Left ventricle myocardium inferior (tissue), 1 donor: Measurements from ENCODE around the gene PRORP. TPM values are rescaled to one million over a fixed set of nuclear protein-coding genes. Genes with fewer than 3 reads are reported as not detected.

Experiments
- DNase-seq: peaks from one replicate; pipeline ENCODE4 v3.0.0-alpha.2; 2020
- H3K27ac ChIP-seq: fragments of 200-600 bp; replicated peaks from 2 replicates; pipeline ENCODE4 v1.8.0; 2021
- H3K27me3 ChIP-seq: fragments of 200-600 bp; 2 replicates; pipeline ENCODE4 v1.8.0; 2021; ENCODE audit warnings: low read depth
- H3K36me3 ChIP-seq: fragments of 200-600 bp; 2 replicates; pipeline ENCODE4 v1.8.0; 2021
- H3K4me1 ChIP-seq: fragments of 200-600 bp; 2 replicates; pipeline ENCODE4 v1.8.0; 2021
- H3K4me3 ChIP-seq: fragments of 200-600 bp; 2 replicates; pipeline ENCODE4 v1.8.0; 2021; ENCODE audit warnings: mild to moderate bottlenecking, moderate library complexity
- H3K9me3 ChIP-seq: fragments of 200-600 bp; replicated peaks from 2 replicates; pipeline ENCODE4 v1.8.0; 2021
- intact Hi-C: fragments of 100-400 bp; cut with micrococcal nuclease; formaldehyde crosslinking; loops from one replicate; pipeline ENCODE4 v1.11.0; 2022
- total RNA-seq: library from RNA; stranded (reverse); fragmentation: NEBNext Ultra II Directional; extraction: Animal tissue kit (Norgen Biotek cat#: 25700); gene quantifications from one replicate; pipeline ENCODE4 v1.2.1, GENCODE V29; 2021
- TF ChIP-seq, protein P1 (sequence below): fragments of 200-600 bp; IDR thresholded peaks from 2 replicates; pipeline ENCODE4 v1.8.0; 2021; ENCODE audit warnings: antibody characterized with exemption, mild to moderate bottlenecking, borderline replicate concordance
- donor health status: DM: no; HTN: yes; CAD: no; lungs with severe emphysema.

PRORP gene
- total RNA-seq, 1 donor from 2014 or later = 23.6 TPM

DNA sequence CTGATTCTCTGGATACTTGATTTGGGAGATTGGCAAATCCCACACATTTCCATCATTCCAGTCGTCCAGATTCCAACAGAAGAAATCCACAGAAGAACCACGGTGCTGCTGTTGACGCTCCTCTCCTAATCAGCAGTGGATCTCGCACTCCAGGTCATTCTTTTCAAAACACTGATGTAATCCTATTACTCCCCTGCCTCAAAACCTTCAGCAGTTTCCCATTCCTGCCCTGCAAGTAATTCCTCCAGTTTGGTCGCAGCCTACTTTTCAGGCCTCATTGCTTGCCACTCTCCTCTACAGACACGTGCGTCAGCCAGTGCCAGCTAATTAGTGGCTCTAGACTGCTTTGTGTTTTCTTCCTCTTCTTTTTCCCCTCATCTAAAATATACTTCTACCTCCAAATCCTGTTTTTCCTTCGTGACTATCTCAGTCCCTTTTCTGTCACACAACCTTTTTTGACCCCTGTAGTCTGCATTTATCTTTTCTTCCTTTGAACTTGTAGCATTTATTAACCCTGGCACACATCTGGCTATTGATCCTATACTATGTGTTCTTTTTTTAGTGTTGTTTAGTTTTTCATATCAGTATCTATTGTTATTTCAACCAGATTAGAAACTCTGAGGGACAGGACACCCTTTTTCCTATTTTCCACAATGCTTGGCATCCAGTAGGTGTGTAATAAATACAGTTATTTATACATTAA lies 36.8 kb downstream of the PRORP start:
- Histone ChIP-seq H3K9me3 (no peaks in the 10 kb centered on the region), H3K36me3 (no peaks in the 10 kb centered on the region), H3K27me3 (no peaks in the 10 kb centered on the region), H3K4me3 (no peak overlapping the region), H3K4me1 (peaks cover 26% of the 10 kb centered on the region), H3K27ac (no peak overlapping the region)
- TF ChIP-seq, protein P1, sequence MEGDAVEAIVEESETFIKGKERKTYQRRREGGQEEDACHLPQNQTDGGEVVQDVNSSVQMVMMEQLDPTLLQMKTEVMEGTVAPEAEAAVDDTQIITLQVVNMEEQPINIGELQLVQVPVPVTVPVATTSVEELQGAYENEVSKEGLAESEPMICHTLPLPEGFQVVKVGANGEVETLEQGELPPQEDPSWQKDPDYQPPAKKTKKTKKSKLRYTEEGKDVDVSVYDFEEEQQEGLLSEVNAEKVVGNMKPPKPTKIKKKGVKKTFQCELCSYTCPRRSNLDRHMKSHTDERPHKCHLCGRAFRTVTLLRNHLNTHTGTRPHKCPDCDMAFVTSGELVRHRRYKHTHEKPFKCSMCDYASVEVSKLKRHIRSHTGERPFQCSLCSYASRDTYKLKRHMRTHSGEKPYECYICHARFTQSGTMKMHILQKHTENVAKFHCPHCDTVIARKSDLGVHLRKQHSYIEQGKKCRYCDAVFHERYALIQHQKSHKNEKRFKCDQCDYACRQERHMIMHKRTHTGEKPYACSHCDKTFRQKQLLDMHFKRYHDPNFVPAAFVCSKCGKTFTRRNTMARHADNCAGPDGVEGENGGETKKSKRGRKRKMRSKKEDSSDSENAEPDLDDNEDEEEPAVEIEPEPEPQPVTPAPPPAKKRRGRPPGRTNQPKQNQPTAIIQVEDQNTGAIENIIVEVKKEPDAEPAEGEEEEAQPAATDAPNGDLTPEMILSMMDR = no peak
- no peak for DNase-seq
- intact Hi-C loops = no loop called here

DNA sequence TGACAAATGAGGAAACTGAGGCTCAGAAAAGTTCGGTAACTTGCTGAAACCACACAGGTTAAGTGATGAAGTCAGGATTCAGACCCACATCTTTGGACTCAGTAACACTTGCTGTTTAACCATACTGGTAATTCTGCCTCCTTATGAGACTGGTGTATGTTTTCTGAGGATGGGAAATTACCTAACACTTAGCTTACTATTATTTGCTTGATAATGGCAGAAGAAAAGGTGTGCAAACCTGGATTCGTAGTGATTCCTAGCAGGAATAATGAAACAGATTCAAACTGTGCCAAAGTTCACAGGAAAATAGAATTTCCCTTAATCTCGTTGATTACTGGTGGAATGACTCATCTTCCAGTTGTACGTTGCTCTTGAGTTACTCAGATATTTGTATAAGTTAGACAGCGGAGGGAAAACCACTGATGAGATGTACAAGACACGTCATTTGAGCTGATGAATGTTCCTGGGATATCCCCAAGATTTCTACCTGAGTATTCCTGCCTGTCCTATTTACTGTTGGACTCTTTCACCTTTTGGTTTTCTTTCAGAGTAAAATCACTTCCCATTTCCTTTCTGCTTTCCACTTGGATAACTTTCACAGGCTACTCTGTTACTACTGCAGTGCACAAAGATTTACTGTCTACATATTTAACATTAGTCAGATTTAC lies 37.5 kb downstream of the PRORP start:
- no peak for DNase-seq
- H3K9me3 ChIP-seq = no peaks in the 10 kb centered on the region
- no peaks in the 10 kb centered on the region for H3K36me3 ChIP-seq
- no peak overlapping the region for H3K4me3 ChIP-seq
- TF ChIP-seq, protein P1 = no peak
- intact Hi-C loops = no loop called here
- no peaks in the 10 kb centered on the region for H3K27me3 ChIP-seq
- H3K4me1 ChIP-seq = peaks cover 26% of the 10 kb centered on the region
- H3K27ac ChIP-seq = no peak overlapping the region

DNA sequence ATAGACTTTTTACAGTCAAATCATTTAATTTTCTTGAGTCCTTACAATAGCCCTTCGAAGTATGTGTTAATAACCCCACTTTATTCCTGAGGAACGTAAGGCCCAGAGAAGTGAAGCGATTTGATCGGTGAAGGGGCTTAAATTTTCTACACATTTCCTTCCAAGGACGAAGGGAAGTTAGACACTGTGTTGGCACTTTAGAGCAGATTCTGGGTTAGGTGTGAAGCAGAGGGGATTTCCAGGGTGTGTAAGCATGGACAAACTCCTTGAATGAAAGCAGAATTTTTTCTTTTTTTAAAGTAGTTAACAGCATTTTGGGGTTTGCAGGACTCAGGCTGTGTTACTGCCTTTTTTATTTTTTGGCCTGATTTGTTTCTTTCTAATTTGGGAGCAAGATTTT lies 38.9 kb downstream of the PRORP start:
- intact Hi-C loops = no loop called here
- Histone ChIP-seq H3K27me3 (no peaks in the 10 kb centered on the region), H3K27ac (no peak overlapping the region), H3K36me3 (no peaks in the 10 kb centered on the region), H3K4me3 (no peak overlapping the region), H3K9me3 (no peaks in the 10 kb centered on the region), H3K4me1 (peaks cover 20% of the 10 kb centered on the region)
- TF ChIP-seq, protein P1 = no peak
- no peak for DNase-seq

DNA sequence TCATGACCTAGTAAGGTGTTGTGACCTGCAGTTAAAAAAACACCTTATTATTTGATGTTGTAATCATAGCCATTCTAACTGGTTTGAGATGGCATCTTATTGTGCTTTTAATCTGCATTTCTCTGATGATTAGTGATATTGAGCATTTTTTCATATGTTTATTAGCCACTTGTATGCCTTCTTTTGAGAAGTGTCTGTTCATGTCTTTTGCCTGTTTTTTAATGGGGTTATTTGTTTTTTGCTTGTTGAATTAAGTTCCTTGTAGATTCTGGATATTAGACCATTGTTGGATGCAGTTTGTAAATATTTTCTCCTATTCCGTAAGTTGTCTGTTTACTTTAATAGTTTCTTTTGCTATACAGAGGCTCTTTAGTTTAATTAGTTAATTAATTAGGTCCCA lies 41.0 kb downstream of the PRORP start:
- TF ChIP-seq, protein P1 = no peak
- Histone ChIP-seq H3K27me3 (no peaks in the 10 kb centered on the region), H3K4me1 (peaks cover 15% of the 10 kb centered on the region), H3K4me3 (no peak overlapping the region), H3K27ac (no peak overlapping the region), H3K9me3 (no peaks in the 10 kb centered on the region), H3K36me3 (peaks cover 9% of the 10 kb centered on the region)
- no peak for DNase-seq
- intact Hi-C loops = no loop called here

DNA sequence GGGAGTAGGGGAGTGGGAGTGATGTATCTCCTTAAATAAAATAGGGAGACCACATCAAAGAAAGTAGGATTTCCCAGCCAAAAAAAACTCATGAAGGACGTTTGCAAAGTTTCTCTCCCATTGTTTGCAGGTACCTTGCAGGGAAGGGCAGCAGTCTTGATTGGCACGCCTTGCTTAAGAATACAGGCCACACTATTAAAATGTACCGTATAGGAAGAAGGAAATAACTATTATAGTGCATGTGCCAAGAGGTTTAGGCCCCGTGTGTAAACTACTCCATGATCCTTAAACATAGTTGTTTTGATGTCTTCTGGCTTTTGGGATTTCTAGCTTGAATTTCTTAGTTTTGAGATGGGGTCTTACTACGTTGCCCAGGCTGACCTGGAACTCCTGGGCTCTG lies 42.5 kb downstream of the PRORP start:
- H3K4me1 ChIP-seq = peaks cover 14% of the 10 kb centered on the region
- intact Hi-C loops = no loop called here
- no peak for DNase-seq
- H3K4me3 ChIP-seq = no peak overlapping the region
- H3K27me3 ChIP-seq = no peaks in the 10 kb centered on the region
- H3K27ac ChIP-seq = no peak overlapping the region
- peaks cover 9% of the 10 kb centered on the region for H3K36me3 ChIP-seq
- no peaks in the 10 kb centered on the region for H3K9me3 ChIP-seq
- TF ChIP-seq, protein P1 = no peak
